Kidney epithelial cell (primary cell): ENCODE measurements around the gene TEX14. TPM values are rescaled to one million over a fixed set of nuclear protein-coding genes. Genes with fewer than 3 reads are reported as not detected.
"Not testable (repeated sequence)": the region's sequence is repeated elsewhere in the genome, so short reads cannot be mapped to it uniquely, and the experiment has no call there.

Source experiments
- DNase-seq: peaks from one replicate; pipeline ENCODE4 v3.0.0-alpha.2; 2010; ENCODE audit warnings: low read depth
- H3K27me3 ChIP-seq: 2 replicates; pipeline ENCODE4 v1.6.0; 2011; ENCODE audit warnings: low read length; ENCODE audit not compliant: control insufficient read depth, insufficient read depth
- H3K36me3 ChIP-seq: 2 replicates; pipeline ENCODE4 v1.5.1; 2011; ENCODE audit warnings: low read length; ENCODE audit not compliant: control insufficient read depth, insufficient read depth
- H3K4me3 ChIP-seq: 2 replicates; pipeline ENCODE4 v1.5.1; 2011; ENCODE audit warnings: low read depth, mild to moderate bottlenecking, control low read depth, low read length
- total RNA-seq: library from RNA; depleted of rRNA; stranded (reverse); fragments of >200 nt; gene quantifications from 2 replicates; pipeline ENCODE4 v1.2.3, GENCODE V29; 2015
- TF ChIP-seq, protein P1 (sequence below): IDR thresholded peaks from 2 replicates; pipeline ENCODE4 v1.5.1; 2011; ENCODE audit warnings: mild to moderate bottlenecking, moderate library complexity, low read length, control low read depth, inconsistent platforms; ENCODE audit not compliant: insufficient read depth, poor library complexity, severe bottlenecking

Gene TEX14
- total RNA-seq, 1 donor from 2014 or later, result 0.04 TPM

DNA sequence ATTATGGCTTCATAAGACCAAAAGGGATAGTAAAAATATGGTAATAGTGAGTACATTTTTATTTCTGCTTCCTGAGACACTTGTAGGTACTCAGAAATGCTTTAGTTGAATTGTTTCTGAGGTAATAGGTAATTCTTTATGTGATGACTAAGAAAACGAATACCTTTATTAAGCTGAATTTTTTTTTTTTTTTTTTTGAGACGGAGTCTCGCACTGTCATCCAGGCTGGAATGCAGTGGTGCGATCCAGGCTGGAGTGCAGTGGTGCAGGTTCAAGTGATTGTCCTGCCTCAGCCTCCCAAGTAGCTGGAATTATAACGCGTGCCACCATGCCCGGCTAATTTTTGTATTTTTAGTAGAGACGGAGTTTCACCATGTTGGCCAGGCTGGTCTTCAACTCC lies 2.5 kb upstream of the TEX14 start:
- TF ChIP-seq, protein P1, sequence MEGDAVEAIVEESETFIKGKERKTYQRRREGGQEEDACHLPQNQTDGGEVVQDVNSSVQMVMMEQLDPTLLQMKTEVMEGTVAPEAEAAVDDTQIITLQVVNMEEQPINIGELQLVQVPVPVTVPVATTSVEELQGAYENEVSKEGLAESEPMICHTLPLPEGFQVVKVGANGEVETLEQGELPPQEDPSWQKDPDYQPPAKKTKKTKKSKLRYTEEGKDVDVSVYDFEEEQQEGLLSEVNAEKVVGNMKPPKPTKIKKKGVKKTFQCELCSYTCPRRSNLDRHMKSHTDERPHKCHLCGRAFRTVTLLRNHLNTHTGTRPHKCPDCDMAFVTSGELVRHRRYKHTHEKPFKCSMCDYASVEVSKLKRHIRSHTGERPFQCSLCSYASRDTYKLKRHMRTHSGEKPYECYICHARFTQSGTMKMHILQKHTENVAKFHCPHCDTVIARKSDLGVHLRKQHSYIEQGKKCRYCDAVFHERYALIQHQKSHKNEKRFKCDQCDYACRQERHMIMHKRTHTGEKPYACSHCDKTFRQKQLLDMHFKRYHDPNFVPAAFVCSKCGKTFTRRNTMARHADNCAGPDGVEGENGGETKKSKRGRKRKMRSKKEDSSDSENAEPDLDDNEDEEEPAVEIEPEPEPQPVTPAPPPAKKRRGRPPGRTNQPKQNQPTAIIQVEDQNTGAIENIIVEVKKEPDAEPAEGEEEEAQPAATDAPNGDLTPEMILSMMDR, result no peak
- H3K27me3 ChIP-seq, result no peaks in the 10 kb centered on the region
- DNase-seq, result no peak
- H3K4me3 ChIP-seq, result no peak overlapping the region
- H3K36me3 ChIP-seq, result no peaks in the 10 kb centered on the region

GRCh38 chr17:58693751-58694150 lies 1.9 kb upstream of the TEX14 start:
- H3K27me3 ChIP-seq, result no peaks in the 10 kb centered on the region
- no peak overlapping the region for H3K4me3 ChIP-seq
- no peaks in the 10 kb centered on the region for H3K36me3 ChIP-seq
- no peak for DNase-seq
- TF ChIP-seq, protein P1, result no peak

GRCh38 chr17:58693208-58693607 lies 1.4 kb upstream of the TEX14 start:
- no peak for DNase-seq
- TF ChIP-seq, protein P1, result no peak
- peak overlapping the region; percentile 79 for H3K4me3 ChIP-seq
- no peaks in the 10 kb centered on the region for H3K27me3 ChIP-seq
- no peaks in the 10 kb centered on the region for H3K36me3 ChIP-seq

GRCh38 chr17:58692239-58693055 lies 602 bp upstream of the TEX14 start, which contains the start of gene RAD51C:
RAD51C (plus strand) TSS chr17:58692602; CDS start chr17:58692644, 42 bp downstream.
- H3K27me3 ChIP-seq, result no peaks in the 10 kb centered on the region
- TF ChIP-seq, protein P1, result no peak
- DNase-seq, result peak; percentile 44
- no peaks in the 10 kb centered on the region for H3K36me3 ChIP-seq
- peak within 1 kb of the TSS; percentile 79 for H3K4me3 ChIP-seq

DNA sequence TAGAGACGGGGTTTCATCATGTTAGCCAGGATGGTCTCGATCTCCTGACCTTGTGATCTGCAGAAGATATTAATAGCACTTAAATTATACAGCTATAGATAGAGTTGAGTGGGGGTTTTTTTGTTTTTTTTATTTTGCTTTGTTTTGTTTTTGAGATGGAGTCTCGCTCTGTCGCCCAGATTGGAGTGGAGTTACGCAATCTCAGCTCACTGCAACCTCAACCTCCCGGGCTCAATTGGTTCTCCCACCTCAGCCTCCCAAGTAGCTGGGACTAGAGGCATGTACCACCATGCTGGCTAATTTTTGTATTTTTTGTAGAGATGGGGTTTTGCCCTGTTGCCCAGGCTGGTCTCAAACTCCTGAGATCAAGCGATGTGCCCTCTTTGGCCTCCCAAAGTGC lies 1.8 kb downstream of the TEX14 start:
- not testable (repeated sequence) for H3K4me3 ChIP-seq, H3K36me3 ChIP-seq, H3K27me3 ChIP-seq, DNase-seq

DNA sequence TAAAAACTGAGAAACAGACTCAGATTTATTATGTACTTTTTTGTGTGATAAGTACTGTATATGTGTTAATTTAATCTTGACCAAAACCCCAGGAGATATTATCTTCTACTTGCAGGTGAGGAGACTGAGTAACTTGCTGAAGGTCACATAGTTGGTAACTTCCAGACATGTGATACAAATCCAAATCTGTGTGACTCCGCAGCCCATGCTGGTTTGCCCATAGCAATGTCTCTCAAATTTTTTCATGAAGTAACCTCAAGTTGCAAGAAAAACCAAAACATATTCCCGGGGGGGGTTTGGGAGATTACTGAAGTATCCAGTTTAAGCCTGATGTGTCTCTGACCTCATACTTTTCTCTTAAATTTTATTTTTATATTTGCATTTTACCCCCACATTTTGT lies 3.3 kb downstream of the TEX14 start:
- Histone ChIP-seq H3K27me3 (no peaks in the 10 kb centered on the region), H3K4me3 (no peak overlapping the region), H3K36me3 (no peaks in the 10 kb centered on the region)
- TF ChIP-seq, protein P1, result no peak
- no peak for DNase-seq
